T-helper 2 cell treated with Interferon-gamma antibody and Interleukin-4, amounts not matched to agents 100 ng/mL and 5 ng/mL, for 36 hours (primary cell): ENCODE results near the gene SCFD1. TPM values are rescaled to one million over a fixed set of nuclear protein-coding genes. Genes with fewer than 3 reads are reported as not detected.
"Not testable (repeated sequence)": the region's sequence is repeated elsewhere in the genome, so short reads cannot be mapped to it uniquely, and the experiment has no call there.

Experiments
- intact Hi-C: fragments of 100-400 bp; cut with micrococcal nuclease; formaldehyde crosslinking; loops from one replicate; pipeline ENCODE4 v1.15.1; 2023
- total RNA-seq: library from RNA; stranded (reverse); gene quantifications from 2 replicates; pipeline ENCODE4 v1.2.3, GENCODE V29; 2022

Gene SCFD1, protein sequence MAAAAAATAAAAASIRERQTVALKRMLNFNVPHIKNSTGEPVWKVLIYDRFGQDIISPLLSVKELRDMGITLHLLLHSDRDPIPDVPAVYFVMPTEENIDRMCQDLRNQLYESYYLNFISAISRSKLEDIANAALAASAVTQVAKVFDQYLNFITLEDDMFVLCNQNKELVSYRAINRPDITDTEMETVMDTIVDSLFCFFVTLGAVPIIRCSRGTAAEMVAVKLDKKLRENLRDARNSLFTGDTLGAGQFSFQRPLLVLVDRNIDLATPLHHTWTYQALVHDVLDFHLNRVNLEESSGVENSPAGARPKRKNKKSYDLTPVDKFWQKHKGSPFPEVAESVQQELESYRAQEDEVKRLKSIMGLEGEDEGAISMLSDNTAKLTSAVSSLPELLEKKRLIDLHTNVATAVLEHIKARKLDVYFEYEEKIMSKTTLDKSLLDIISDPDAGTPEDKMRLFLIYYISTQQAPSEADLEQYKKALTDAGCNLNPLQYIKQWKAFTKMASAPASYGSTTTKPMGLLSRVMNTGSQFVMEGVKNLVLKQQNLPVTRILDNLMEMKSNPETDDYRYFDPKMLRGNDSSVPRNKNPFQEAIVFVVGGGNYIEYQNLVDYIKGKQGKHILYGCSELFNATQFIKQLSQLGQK
- total RNA-seq, result 70.8 and 85.9 TPM in 2 replicates

DNA sequence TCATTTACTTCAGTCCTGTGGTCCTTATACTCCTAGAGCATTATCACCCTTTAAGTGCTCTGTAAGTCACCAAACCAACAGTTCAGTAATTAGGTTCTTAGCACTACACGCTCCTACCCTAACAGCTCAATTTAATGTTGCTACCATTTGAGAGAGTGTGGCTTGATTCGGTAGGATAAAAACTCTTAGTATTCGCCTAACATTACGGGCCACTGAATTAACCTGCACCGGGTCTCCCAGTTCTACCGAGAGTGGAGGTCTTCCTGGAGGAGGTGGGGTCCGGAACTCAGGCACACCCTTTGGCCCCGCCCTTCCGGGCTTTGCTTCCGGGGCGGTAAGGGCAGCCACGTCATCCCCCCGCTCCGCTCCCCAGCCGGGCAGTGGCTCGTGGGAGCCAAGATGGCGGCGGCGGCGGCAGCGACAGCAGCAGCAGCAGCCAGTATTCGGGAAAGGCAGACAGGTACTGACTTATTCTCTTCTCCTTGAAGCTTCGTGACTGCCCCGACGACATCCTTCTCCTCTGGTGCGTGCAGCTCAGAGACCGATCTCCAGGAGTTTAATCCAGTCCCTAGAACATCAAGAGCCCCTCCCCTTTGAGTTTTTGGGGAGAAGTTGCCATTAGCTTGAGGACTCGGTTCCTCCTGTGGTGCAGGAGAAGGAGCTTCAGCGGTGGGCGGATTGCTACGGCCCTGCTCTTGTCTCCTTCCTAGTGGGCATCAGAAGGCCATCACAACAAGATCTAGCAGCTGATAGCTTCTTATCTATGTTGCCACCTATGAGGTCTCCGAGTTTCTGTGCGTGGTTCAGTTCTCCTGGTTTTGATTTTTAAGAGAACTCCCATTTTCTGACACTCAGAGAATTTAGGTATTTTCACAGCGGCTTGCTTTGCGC, at the start of gene SCFD1:
TSS of gene SCFD1 (plus strand) at position 380 of the 891 bp plus-strand sequence. CDS start at position 400, 20 bp downstream.
- intact Hi-C loops, result loop anchor here (1.0 to 10.0 kb wide), 8 partner anchors 35 to 1580 kb away; partner anchors contain the start of genes AP4S1, ARHGAP5, G2E3 and HECTD1

DNA sequence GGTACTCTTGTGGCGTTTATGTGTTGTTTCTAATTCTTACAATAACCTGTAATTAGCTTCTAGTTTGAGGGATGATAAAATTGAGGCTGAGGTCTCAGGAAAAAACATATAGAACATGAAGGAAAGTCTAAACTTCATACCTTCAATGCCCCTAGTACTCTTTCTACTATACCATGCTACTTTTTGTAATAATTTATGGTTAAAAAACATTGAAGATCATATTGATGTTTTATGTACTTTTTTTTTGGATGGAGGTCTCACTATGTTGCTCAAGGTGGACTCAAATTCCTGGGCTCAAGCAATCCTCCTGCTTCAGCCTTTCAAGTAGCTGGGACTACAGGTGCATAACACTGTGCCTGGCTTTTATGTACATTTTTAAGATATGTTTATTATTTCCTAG, 49.3 kb upstream of the SCFD1 start:
- intact Hi-C loops, result no loop called here

DNA sequence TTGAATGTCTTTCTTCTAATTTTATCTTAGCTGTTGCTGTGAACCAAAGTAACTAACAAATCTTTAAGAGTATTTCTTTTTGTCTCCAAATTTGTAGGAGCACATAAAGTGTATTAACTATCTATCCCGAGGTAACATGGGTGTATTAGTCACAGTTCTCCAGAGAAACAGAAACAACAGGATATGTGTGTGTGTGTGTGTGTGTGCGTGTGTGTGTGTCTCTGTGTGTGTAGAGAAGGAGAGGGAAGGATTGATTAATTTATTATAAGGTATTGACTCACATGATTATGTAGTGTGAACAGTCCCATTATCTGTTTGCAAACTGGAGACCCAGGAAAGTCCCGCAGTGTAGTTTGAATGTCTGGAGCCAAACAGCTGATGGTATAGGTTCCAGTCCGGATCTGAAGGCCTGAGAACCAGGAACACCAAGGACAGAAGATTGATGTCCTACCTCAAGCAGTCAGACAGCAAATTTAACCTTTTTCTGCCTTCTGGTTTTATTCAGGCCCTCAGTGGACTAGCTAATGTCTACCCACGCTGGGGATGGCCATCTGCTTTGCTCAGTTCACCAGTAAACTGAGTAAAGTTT, 48.8 kb upstream of the SCFD1 start:
- intact Hi-C loops, result no loop called here

DNA sequence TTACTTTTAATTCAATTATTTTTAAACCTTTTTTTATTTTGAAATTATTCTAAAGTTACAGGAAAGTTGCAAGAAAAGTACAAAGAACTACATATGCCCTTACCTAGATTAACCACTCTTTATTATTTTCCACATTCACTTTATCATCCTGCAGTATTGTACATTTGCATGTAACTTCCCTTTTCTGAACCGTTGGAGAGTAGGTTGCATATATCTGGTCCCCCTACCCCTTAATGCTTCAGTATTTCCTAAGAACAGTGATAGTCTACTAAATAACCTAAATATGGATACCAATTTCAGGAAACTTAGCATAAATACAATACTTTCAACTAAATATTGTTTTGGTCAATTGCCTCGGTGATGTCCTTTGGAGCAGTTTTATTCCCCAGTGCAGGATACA, 48.2 kb upstream of the SCFD1 start:
- intact Hi-C loops, result no loop called here

DNA sequence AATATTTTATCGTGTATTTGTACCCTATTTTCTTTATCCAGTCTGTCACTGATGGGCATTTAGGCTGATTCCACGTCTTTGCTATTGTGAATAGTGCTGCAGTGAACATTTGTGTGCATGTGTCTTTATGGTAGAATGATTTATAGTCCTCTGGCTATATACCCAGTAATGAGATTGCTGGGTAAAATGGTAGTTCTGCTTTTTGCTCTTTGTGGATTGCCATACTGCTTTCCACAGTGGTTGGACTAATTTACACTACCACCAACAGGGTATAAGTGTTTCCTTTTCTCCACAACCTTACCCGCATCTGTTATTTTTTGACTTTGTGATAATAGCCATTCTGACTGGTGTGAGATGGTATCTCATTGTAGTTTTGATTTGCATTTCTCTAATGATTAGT, 47.3 kb upstream of the SCFD1 start:
- intact Hi-C loops, result not testable (repeated sequence)

DNA sequence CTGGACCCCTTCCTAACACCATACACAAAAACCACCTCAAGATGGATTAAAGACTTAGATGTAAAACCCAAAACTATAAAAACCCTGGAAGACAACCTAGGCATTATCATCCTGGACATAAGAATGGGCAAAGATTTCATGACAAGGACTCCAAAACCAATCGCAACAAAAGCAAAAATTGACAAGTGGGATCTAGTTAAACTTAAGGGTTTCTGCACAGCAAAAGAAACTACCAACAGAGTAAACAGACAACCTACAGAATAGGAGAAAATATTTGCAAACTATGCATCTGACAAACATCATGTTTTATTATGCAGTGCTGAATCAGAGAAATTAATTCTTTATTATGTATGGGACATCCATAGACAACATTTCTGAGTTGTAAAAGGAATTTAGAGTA, 45.8 kb upstream of the SCFD1 start:
- intact Hi-C loops, result not testable (repeated sequence)

DNA sequence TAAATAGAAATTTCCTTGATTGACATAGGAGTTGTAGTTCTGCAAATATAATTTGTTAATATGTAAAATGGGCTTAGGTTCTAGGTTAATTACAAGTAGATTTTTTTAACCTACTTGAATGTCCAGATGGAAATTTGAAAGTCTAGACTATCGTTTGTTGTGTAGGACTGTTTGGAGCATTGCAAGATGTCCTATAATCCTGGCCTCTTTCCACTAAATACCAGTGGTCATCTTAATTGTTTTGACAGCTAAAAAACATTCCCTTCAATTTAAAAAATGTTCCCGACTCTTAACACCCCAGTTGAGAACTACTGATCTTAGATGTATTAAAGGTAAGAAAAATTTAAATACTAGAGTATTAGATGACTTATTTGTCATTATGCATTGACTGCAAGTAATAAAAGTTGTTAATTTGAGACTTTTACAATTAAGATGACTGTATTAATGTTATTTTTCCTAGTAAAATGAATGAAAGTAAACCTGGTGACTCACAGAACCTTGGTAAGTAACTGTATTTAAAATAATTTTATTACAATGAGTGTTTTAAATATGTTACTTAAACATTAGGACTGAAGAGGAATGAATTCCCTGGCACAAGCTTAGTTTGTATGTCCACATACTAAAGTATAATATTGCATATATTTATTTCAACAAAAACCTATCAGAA, 41.4 kb upstream of the SCFD1 start:
- intact Hi-C loops, result no loop called here

DNA sequence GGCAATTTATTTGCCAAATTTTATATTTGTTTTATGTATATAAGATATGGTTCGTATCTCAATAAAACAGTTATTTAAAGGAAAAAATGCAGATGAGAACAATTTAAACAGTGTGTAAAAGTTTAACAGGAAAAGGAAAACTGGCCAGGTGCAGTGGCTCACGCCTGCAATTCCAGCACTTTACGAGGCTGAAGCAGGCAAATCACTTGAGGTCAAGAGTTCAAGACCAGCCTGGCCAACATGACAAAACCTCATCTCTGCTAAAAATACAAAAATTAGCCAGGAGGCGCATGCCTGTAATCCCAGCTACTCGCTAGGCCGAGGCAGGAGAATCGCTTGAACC, 40.9 kb upstream of the SCFD1 start:
- intact Hi-C loops, result no loop called here

DNA sequence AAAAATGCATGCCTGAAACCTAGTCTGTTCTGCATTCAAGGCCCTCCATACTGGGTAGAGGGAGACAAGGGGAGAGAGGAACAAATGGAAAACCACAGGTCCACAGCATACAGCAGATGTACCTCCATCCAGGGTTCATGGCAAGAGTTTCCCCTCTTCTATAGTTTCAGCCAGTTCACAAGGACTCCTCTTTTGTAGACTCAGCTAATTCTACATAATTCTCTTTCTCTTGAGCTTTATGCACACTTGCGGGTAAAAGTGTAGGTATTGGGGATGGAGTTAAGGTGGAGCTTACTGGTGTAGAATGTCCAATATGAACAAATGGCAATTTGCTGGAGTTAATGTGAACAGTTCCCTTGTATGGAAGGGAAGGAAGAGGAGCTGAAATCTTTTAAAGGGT, 39.7 kb upstream of the SCFD1 start:
- intact Hi-C loops, result no loop called here

DNA sequence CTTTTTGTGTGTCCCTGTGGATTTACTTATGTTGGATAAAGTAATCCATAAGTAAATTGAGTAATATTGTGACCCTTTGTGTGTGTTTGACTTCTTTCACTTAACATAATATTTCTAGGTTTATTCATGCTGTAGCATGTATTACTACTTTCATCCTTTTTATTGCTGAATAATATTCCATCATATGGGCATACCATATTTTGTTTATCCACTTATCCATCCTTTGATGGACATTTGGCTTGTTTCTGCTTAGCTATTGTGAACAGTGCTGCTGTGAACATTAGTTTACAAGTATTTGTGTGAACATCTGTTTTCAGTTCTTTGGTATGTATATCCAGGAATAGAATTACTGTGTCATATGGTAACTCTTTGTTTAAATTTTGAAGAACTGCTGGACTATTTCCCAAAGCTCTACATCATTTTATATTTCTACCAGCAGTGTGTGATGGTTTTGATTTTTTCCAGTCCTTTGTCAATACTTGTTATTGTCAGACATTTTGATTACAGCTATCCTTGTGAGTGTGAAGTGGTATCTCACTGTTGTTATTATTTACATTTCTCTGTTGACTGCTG, 38.0 kb upstream of the SCFD1 start:
- intact Hi-C loops, result no loop called here

DNA sequence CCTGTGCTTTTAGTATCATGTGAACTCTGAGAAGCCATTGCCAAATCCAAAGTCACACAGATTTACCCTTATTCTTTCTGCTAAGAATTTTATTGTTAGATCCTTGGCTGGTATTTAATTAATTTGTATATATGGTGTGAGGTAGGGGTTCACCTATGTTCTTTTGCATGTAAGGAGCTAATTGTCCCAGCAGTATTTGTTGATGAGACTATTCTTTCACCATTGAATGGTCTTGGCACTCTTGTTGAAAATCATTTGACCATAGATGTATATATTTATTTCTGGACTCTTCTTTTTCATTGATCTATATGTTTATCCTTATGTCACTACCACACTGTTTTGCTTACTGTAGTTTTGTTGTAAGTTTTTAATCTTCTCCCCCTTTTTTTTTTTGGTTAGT, 36.9 kb upstream of the SCFD1 start:
- intact Hi-C loops, result loop anchor here (5.0 kb wide), 1 partner anchor 37 kb away; the partner anchor contains the start of gene SCFD1

DNA sequence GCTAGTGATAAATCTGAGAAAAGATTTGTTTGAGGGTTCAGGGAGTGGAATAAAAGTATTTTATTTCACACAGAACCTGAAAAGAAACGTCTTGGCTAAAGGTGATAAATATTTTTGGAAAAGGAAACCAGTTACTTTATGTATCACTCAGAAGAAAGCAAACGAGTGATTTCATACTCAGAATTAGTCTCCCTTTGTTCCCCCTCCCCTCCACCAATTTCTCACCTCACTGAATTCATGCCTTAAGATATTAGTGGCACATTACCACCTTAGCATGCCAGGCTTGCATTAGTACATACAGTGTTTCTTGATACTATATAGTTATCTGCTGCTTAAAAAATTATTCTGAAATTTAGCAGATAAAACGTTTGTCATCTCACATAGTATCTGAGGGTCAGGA, 35.0 kb upstream of the SCFD1 start:
- intact Hi-C loops, result loop anchor here (5.0 kb wide), 1 partner anchor 35 kb away; the partner anchor contains the start of gene SCFD1

DNA sequence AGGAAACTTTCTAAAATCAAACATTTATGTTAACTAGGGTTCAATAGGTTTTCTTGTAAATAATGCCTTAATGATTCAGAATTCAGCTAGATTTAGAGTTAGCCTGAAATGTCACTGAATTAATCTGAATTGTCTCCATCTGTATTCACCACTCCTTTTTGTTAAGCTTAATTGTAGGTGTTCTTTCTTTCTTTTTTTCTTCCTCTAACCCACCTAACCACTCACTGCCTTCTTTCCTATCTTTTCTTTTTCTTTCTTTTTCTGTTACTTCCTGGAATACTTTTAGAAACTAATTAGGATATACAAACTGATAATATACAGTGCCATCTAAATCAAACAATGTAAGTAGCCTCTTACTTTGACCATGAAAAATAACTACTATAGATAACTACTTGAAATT, 33.2 kb upstream of the SCFD1 start:
- intact Hi-C loops, result loop anchor here (5.0 kb wide), 1 partner anchor 33 kb away; the partner anchor contains the start of gene SCFD1

DNA sequence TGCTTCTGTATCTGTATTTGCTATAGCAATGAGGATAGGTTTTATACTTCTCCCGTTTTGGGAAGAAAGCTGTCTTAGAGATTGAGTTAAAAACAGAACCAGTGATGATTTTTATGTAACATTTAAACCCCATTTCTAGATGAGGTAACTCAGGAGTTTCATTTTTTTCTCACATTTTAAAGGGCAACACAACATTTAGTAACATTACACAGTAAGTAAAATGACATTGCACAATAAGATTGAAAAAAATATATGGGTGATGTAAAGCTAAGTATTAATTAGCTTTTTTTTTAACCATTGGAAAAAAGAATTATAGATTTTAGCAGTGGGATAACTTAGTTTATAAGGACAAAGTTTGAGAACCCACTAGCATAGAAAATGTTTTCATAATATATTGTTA, 25.2 kb upstream of the SCFD1 start:
- intact Hi-C loops, result no loop called here

DNA sequence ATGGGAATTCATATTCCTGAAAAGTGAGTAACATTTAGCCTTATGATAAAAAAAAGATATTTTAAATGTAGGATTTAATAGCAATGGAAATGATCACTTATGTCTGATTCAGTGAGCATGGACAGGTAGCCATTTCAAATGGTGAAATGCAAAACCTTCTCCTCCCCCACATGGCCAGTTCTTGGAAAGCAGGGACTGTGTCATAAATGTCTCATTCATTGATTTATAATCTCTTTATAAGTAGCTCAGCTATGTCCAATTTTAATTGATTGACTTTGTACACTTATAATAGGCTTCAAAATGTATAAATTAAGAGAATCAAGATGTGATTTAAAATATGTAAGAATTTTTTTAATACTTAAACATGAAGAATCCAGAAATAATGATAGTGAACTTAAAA, 24.6 kb upstream of the SCFD1 start:
- intact Hi-C loops, result no loop called here

DNA sequence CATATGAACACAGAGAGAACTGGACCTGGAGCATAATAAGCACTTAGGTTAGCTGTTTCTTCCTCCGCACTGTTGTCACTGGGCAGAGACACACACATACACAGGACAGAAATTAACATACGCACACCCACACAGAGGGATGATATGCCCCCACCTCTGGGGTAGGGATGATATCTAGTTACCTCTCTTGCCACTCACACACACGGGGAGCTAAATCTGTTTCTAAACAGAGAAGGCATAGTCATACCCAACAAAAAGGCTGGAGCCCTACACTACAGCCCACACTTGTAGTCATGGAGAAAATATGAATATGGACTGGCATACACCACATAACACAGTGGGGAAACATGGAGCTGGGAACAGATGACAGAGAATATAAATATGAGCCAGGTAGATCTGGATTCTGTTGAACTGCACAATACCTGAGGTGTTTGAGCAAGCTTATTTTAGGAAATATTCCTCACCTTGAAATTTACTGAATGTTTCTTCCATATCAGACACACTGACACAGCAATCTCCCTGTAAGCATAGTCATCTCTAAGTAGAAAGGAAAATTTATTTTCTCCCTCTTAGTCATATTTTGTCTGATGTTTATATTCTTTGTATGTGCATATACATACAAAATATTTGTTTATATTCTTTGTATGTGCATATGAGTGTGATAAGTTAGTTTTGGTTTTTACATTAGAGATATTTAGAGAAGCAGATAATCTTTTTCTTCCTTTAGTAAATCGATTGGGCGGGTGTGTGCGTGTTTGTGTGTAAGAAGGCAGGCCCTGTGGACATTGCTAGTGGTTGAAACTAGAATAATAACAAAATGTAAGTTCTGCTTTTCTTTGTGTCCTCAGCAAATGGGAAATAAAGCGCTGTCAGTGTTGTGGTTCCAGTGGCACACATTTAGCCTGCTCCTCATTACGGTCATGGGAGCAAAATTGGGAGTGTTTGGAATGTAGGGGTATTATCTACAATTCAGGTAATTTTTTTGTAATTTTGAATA, 20.9 kb upstream of the SCFD1 start:
- intact Hi-C loops, result no loop called here

DNA sequence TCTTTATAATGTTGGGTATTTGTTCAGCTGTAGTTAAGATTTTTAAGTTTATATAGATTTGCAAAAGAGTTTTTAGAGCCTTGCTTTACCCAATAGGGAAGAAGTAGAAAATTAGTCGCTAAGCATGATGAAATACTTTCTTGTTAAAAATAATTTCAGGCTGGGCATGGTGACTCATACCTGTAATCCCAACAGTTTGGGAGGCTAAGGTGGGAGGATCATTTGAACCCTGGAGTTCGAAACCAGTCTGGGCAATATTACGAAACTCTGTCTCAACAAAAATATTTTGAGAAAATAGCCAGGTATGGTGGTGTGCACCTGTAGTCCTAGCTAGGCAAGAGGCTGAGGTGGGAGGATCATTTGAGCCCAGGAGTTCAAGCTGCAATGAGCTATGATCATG, 18.7 kb upstream of the SCFD1 start:
- intact Hi-C loops, result no loop called here

DNA sequence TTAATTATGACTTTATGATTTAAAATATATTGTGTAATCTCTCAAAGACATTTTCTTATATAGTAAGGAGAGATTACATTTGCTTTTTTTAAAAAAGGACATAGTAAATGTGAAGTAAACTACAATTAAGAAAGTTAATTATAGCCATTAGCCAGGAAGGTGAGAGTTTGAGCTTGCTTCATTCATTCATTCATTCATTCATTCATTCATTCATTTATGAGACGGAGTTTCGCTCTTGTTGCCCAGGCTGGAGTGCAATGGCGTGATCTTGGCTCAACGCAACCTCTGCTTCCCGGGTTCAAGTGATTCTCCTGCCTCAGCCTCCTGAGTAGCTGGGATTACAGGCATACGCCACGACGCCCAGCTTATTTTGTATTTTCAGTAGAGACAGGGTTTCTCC, 17.4 kb upstream of the SCFD1 start:
- intact Hi-C loops, result not testable (repeated sequence)

DNA sequence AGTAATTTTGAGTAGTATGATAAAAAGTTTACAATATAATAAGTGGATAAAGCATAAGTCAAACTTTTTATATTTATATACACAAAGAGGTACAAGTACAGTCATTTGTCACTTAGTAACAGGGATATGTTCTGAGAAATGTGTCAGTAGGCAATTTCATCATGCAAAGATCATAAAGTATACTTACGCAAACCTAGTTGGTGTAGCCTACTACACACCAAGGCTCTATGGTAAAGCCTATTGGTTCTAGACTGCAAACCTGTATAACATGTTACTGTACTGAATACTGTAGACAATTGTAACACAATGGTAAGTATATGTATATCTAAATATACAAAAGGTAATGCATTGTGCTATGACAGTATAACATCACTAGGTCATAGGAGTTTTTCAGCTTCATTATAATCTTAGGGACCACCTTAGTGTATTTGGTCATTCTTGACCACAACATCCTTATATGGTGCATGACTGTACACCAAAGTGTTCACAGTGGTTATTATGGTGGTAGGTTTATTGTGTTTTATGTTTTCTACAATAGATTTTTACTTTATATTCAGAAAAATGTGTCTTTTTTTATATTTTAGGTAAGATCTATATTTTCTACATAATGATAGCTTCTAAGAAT, 14.9 kb upstream of the SCFD1 start:
- intact Hi-C loops, result no loop called here
